Stimulated activated CD8-positive, alpha-beta memory T cell treated with anti-CD3 and anti-CD28 coated beads, Interleukin-7, amount 100 ng/mL, for 24 hours (primary cell): ENCODE data around the gene PPP1R18.
"Not testable (repeated sequence)": the region's sequence is repeated elsewhere in the genome, so short reads cannot be mapped to it uniquely, and the experiment has no call there.

Source experiments
- DNase-seq: peaks from one replicate; pipeline ENCODE4 v3.0.0-alpha.2; 2020; ENCODE audit warnings: low read depth

Gene PPP1R18

DNA sequence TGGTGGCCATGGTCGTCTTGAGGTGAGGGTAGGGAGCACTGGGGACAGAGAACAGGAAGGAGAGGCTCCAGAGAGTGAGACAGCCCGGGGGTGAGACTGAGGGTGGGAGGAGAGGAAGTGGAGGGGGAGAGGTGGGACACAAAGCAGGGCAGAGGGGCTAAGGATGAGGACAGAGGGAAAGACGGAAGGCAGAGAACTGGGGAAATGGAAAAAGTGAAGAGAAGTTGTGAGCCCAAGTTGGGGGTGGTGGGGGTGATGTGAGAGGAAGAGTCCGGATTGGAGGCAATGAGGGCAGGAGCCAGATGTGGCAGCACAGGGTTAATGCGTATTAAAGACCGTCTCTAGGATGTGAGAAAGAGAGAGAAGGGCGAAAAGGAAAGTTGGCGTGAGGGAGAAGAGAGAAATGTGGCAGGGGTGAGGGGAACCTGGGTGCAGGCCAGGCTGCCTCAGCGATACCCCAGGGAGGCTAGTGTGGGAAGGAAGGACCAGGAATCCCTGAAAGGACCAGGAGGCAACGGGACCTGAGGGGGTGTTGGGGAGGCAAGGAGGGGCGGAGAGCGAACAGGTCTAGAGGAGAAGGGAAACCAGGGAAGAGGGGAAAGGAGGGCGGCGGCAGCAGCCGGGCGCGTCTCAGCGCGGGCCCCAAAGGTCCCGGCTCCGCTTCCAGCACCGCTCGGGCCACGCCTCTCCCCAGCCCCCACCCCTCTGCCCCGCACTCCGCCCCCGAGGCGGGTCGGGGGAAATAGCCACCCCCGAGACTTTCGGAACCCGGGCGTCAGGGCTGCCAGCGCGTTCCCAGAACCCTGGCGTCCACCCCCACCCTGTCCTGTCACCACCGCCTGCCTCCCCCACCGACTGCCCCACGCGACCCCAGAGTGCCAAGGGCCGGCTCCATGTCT, at the start of gene PPP1R18:
PPP1R18 (minus strand) TSS at position 637 of the 899 bp plus-strand sequence; CDS start at position 10, 627 bp downstream.
- peak; percentile 78 for DNase-seq

GRCh38 chr6:30735668-30736314, 49.3 kb upstream of the PPP1R18 start:
- no peak for DNase-seq

DNA sequence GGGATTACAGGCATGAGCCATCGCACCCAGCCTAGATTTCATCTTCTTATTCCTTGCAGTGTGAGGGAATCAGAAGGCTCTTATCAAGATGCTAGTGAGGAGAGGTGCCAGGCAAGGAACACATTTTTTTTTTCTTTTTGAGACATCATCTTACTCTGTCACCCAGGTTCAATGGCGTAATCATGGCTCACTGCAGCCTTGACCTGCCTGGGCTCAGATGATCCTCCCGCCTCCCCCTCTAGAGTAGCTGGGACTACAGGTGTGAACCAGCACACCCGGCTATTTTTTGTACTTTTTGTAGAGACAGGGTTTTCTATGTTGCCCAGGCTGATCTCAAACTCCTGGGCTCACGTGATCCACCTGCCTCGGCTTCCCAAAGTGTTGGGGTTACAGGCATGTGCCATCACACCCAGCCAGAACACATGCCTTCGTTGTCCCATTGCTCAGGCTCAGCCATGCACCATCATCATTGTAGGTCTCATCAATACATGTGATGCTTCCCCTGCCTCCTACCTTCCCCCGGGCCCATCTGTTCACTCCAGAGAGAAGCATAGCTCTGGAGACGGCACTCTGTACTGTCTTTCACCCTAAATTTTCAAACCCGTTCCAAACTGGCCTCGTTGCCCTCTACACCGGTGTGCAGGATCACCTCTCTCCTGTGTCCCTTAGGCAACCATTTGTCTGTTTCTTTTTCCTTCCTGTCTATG, 45.9 kb upstream of the PPP1R18 start:
- DNase-seq, result no peak

- DNase-seq, result peak; percentile 67
Observed at GRCh38 chr6:30730601-30731435, 44.4 kb upstream of the PPP1R18 start.

- no peak for DNase-seq
Observed at GRCh38 chr6:30727920-30728553, 41.6 kb upstream of the PPP1R18 start.

- no peak for DNase-seq
Observed at GRCh38 chr6:30726506-30727413, 40.3 kb upstream of the PPP1R18 start.

DNA sequence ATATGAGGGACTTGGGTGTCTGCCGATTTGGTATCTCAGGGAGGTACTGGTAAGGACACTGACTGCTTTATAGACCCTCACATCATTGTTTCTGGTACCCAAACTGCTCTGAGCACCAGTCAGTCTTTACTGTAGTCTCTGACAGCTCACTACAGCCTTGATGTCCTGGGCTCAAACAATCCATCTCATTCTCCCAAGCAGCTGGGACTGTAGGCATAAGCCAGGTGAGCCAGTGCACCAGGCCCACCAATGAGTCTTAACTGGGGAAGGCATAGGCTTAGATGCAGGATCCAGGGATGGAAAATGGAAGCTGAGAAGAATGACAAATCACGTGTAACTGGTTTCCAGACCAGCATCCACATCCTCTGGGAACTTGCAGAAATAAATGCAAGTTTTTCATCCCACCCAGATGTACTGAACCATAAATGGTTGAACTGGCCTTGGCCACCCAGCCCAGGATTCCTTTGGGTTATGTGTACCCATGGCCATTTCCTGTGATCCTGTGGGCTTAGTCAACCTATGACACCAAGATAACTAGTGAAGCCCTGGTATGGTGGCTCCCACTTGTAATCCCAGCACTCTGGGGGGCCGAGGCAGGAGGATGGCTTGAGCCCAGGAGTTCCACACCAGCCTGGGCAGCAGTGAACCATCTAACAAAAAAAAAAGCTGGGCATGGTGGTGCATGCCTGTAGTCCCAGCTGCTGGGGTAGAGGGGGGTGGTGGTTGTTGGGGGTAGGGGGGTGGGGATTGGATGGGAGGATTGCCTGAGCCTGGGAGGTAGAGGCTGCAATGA, 39.5 kb upstream of the PPP1R18 start:
- DNase-seq, result no peak

DNA sequence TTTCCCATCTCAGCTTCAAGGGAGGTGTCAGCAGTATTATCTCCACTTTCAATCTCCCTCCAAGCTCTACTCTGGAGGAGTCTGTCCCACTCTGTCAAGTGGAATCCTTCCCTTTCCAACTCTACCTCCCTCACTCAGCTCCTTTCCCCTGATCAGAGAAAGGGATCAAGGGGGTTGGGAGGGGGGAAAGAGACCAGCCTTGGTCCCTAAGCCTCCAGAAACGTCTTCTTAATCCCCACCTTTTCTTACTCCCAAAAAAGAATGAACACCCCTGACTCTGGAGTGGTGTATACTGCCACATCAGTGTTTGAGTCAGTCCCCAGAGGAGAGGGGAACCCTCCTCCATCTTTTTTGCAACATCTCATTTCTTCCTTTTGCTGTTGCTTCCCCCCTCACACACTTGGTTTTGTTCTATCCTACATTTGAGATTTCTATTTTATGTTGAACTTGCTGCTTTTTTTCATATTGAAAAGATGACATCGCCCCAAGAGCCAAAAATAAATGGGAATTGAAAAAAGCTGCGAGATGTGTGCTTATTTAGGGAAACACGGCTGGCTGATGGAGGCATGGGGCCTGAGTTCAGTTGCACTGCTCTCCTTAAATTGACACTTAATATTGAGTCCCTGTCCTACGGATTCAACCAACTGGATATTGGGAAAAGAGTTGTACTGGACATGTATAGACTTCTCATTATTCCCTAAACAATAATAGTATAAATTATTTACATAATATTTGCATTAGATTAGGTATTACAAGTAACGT, 38.6 kb upstream of the PPP1R18 start:
- no peak for DNase-seq

- not testable (repeated sequence) for DNase-seq
Observed at GRCh38 chr6:30723843-30724741, 37.6 kb upstream of the PPP1R18 start.

DNA sequence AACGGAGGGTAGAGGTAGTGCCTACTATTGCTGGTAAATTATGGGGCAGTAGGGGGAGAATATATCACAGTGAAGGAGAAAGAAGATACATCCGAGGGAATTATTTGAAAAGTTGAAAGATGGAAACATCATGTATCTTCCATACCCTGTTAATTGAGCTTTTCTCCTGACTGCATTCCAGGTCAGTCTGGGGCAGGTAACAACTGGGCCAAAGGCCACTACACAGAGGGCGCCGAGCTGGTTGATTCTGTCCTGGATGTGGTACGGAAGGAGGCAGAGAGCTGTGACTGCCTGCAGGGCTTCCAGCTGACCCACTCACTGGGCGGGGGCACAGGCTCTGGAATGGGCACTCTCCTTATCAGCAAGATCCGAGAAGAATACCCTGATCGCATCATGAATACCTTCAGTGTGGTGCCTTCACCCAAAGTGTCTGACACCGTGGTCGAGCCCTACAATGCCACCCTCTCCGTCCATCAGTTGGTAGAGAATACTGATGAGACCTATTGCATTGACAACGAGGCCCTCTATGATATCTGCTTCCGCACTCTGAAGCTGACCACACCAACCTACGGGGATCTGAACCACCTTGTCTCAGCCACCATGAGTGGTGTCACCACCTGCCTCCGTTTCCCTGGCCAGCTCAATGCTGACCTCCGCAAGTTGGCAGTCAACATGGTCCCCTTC, 36.9 kb upstream of the PPP1R18 start:
- not testable (repeated sequence) for DNase-seq

DNA sequence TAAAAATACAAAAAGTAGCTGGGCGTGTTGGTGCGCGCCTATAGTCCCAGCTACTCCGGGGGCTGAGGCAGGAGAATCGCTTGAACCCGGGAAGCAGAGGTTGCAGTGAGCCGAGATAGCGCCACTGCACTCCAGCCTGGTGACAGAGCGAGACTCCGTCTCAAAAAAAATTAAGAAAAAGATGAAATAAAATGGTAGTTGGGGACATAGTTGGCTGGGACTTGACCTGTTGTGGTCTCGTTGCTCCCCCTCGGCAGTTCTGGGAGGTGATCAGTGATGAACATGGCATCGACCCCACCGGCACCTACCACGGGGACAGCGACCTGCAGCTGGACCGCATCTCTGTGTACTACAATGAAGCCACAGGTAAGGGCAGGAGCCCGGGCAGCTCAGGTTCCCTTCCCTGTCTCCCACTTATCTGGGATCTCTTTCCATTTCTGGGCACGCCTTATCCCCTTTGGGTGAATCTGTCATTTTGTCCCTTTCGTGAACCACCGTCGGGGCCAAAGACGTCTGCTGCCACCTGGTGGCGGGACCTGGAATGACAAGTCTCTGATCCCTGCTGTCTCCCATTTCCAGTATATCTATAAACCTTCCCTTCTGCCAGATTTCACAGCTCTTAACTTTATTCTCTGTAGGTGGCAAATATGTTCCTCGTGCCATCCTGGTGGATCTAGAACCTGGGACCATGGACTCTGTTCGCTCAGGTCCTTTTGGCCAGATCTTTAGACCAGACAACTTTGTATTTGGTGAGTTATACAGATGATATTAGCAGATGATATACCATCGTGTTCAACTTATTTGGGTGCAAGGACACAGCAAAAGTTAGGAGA, 36.1 kb upstream of the PPP1R18 start:
- DNase-seq, result peak; percentile 74

DNA sequence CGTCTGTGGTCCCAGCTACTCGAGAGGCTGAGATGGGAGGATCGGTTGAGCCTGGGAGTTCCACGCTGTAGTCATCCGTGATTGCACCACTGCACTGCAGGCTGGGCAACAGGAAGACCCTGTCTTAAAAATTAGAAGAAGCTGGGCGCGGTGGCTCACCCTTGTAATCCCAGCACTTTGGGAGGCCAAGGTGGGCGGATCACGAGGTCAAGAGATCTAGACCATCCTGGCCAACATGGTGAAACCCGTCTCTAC, 35.5 kb upstream of the PPP1R18 start:
- not testable (repeated sequence) for DNase-seq

DNA sequence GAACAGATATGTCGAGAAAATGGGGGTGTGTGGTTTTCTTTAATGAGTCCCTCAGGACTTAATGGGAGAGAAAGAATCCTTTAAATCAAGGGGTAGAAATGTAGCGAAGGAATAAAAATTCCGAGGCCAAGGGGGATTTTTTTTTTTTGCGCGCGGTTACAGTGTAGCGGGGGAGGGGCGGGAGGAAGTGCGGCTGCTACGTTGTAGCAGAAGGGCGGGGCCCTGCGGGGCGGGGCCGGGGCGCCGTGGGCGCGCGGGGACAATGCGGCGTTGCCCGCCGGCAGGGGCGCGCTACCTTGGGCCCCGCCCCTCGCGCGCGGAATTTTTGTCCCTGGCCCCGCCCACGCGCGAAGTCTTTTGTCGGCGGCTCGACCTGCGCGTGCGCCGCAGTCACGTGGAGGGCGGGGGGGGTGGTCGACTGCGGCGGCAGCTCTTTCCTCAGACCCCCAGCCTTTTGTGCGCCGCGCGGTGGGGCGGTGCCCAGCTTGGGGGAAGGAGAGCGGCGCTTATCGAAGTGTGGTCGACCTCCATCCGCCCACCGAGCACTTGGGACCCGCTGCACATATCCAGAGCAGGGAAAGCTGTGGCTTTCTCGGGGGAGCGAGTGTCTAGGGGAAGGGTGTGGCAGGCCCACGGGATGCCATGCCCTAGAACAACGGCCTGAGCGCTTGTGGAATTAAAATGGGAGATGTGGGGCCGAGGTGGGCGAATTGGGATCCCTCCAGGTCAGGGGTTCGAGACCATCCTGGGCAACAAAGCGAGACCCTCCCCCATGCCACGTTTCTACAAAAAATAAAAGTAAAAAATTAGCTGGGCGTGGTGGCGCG, 35.0 kb upstream of the PPP1R18 start:
- peak; percentile 89 for DNase-seq

DNA sequence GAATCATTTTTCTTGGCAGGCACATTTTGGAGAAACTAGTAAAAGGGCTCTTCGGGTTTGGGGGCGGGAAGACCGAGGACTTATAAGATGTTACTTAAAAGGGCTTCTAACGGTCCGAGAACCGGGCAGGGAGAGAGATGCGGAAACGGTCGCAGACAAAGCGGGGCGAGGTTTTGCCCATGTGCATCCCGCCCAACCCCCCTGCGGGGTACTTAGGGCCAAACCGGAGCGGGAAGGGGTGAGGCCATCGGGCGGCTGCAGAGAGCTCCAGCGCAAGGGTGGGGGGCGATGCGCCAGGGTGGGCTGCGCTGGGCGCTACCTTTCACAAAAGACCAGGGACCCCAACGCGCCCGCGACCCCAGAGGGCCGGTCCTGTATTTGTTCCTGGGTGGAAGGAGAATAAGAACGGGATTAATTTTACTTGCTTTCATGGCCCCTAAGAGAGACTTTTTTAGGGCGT, 34.3 kb upstream of the PPP1R18 start:
- DNase-seq, result no peak
